Measurements from ENCODE around the gene NPR1. TPM values are rescaled to one million over a fixed set of nuclear protein-coding genes. Genes with fewer than 3 reads are reported as not detected.

Gene NPR1
- total RNA-seq, 1 donor from 2014 or later: 0.92 TPM

GRCh38 chr1:153735090-153735420 is 56.6 kb downstream of the NPR1 start:
- no peak overlapping the region for H3K4me3 ChIP-seq (ENCODE audit: low read depth, low read length)
- TF ChIP-seq CTCF (conservative IDR thresholded peaks at IDR 0.05; ENCODE audit: low read depth, low read length): no peak
- no peak for DNase-seq (ENCODE audit: low read depth)

GRCh38 chr1:153741986-153742385 is 63.5 kb downstream of the NPR1 start:
- TF ChIP-seq CTCF (conservative IDR thresholded peaks at IDR 0.05; ENCODE audit: low read depth, low read length): no peak
- no peak for DNase-seq (ENCODE audit: low read depth)
- no peak overlapping the region for H3K4me3 ChIP-seq (ENCODE audit: low read depth, low read length)

- DNase-seq (ENCODE audit: low read depth): peak; percentile 99
- no peak for TF ChIP-seq CTCF (conservative IDR thresholded peaks at IDR 0.05; ENCODE audit: low read depth, low read length)
Observed at GRCh38 chr1:153742411-153743142, 64.1 kb downstream of the NPR1 start.

More at GRCh38 chr1:153742411-153743142, 64.1 kb downstream of the NPR1 start:
- H3K4me3 ChIP-seq (ENCODE audit: low read depth, low read length): no peak overlapping the region

Other genes starting within 250 kb of the NPR1 start
- gene S100A7, start 218.0 kb upstream of the NPR1 start, total RNA-seq: not detected in 2 replicates
- gene S100A6, start 142.7 kb upstream of the NPR1 start, total RNA-seq: 1,217 and 1,569 TPM in 2 replicates
- gene S100A5, start 137.8 kb upstream of the NPR1 start, total RNA-seq: 2.7 and 4.0 TPM in 2 replicates
- gene S100A4, start 132.9 kb upstream of the NPR1 start, total RNA-seq: 31.2 and 33.8 TPM in 2 replicates
- 10.2 and 27.6 TPM in 2 replicates for gene S100A3, start 129.4 kb upstream of the NPR1 start, total RNA-seq
- gene S100A2, start 112.8 kb upstream of the NPR1 start, total RNA-seq: 24.8 and 25.6 TPM in 2 replicates
- 832 and 1,016 TPM in 2 replicates for gene S100A16, start 65.6 kb upstream of the NPR1 start, total RNA-seq
- gene S100A14, start 62.4 kb upstream of the NPR1 start, total RNA-seq: 11.2 and 43.8 TPM in 2 replicates
- 186 and 345 TPM in 2 replicates for gene S100A13, start 51.2 kb upstream of the NPR1 start, total RNA-seq
- gene S100A1, start 50.3 kb upstream of the NPR1 start, total RNA-seq: 1.3 and 16.5 TPM in 2 replicates
- 53.0 and 64.7 TPM in 2 replicates for gene CHTOP, start 44.6 kb upstream of the NPR1 start, total RNA-seq
- gene SNAPIN, start 20.0 kb upstream of the NPR1 start, total RNA-seq: 59.8 and 79.9 TPM in 2 replicates
- 295 and 370 TPM in 2 replicates for gene ILF2, start 7.7 kb upstream of the NPR1 start, total RNA-seq
- gene INTS3, start 49.4 kb downstream of the NPR1 start, total RNA-seq: 23.2 and 30.3 TPM in 2 replicates
- 5.1 and 6.5 TPM in 2 replicates for gene SLC27A3, start 96.7 kb downstream of the NPR1 start, total RNA-seq
- 6.8 and 10.3 TPM in 2 replicates for gene GATAD2B, start 244.3 kb downstream of the NPR1 start, total RNA-seq

All from epithelial cell of proximal tubule (primary cell).